T-helper 1 cell treated with Interleukin-12 subunit alpha and Interleukin-12 subunit beta and Interleukin-4 antibody, amounts not matched to agents 30 μg/mL and 1 μg/mL, for 36 hours (primary cell): Measurements from ENCODE around the gene MALRD1.
"Not testable (repeated sequence)": the region's sequence is repeated elsewhere in the genome, so short reads cannot be mapped to it uniquely, and the experiment has no call there.

Experiments
- H3K27ac Mint-ChIP-seq: one replicate; pipeline ENCODE4 v1.8.0; 2021; ENCODE audit warnings: mild to moderate bottlenecking, mixed read lengths
- H3K27me3 Mint-ChIP-seq: one replicate; pipeline ENCODE4 v1.8.0; 2021; ENCODE audit warnings: low read depth, mixed read lengths
- H3K36me3 Mint-ChIP-seq: one replicate; pipeline ENCODE4 v1.8.0; 2021; ENCODE audit warnings: low read depth, mixed read lengths
- H3K4me1 Mint-ChIP-seq: one replicate; pipeline ENCODE4 v1.8.0; 2021; ENCODE audit warnings: low read depth, mixed read lengths
- H3K4me3 Mint-ChIP-seq: one replicate; pipeline ENCODE4 v1.8.0; 2021; ENCODE audit warnings: mild to moderate bottlenecking, moderate library complexity, mixed read lengths
- H3K9me3 Mint-ChIP-seq: one replicate; pipeline ENCODE4 v1.8.0; 2021; ENCODE audit warnings: mixed read lengths

MALRD1 gene

DNA sequence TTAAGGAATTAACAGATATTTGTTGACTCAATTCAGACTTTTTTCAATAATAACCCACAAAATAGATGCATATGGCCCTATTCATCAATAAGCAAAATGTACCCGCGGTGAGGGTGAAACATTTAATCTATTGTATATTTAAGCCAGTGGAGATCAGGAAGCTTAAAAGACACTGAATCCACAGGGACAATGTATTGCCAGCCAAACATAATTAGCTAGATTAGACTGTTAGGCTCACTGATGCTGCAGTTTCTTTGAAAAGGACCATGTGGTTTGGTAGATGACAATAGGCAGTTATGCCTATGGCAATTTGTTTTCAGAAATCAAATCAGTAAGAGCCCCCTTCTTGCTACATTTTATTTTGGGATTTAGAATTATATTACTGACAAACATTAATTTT, 680.4 kb downstream of the MALRD1 start:
- no peaks in the 10 kb centered on the region for H3K27me3 Mint-ChIP-seq
- peaks cover 6% of the 10 kb centered on the region for H3K9me3 Mint-ChIP-seq
- H3K4me1 Mint-ChIP-seq: no peaks in the 10 kb centered on the region
- H3K36me3 Mint-ChIP-seq: no peaks in the 10 kb centered on the region
- no peak overlapping the region for H3K4me3 Mint-ChIP-seq
- no peak overlapping the region for H3K27ac Mint-ChIP-seq

DNA sequence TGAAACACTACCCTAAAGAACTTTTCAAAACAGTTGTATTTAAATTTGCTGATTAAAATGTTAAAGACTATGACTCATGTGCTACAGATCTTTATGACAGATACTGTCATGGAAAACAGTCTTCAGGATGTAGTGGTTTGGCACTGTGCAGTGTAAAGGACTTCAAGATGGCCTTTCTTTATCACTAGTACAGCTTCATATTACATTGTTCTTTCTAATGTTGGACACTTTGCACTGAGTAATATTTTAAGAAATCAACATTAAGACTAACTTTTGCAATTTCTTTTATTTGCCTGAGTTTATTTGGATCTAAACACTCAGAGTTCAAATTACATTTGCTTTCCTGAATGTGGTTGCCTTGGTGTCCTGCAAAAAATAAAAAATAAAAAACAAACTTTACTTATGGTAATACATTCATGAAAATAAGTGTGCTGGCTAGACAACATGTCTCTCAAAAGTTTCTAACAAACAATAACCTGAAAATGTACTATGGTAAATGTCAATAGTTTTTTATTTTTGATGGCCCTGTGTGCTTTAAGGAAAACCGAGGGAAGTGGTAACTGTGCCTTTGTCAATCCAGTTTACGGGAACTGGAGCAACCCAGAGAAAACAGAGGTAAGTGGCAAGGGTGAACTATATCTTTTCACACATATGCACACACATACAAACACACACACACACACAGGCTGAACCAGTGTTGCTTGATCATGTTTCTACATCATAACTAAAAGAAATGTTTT, 681.7 kb downstream of the MALRD1 start:
- no peaks in the 10 kb centered on the region for H3K36me3 Mint-ChIP-seq
- no peaks in the 10 kb centered on the region for H3K27me3 Mint-ChIP-seq
- H3K9me3 Mint-ChIP-seq: peaks cover 12% of the 10 kb centered on the region
- H3K27ac Mint-ChIP-seq: no peak overlapping the region
- no peak overlapping the region for H3K4me3 Mint-ChIP-seq
- H3K4me1 Mint-ChIP-seq: no peaks in the 10 kb centered on the region

DNA sequence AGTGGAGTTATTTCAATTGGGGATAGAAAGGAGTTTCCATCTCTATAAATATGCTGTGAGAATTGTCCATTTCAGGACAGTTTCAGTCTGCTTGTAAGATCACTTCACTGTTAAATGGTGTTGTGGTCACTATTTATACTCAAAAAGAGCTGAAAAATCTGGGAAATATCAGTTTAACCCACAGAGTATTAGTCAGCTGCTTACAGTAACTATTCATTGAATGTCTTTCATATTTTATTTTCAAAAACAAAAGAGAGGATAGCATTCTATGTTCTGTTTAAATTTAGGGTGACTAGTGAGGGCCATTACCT, 682.3 kb downstream of the MALRD1 start:
- Mint-ChIP-seq H3K4me3 (no peak overlapping the region), H3K9me3 (peaks cover 15% of the 10 kb centered on the region), H3K4me1 (no peaks in the 10 kb centered on the region), H3K36me3 (no peaks in the 10 kb centered on the region), H3K27me3 (no peaks in the 10 kb centered on the region), H3K27ac (no peak overlapping the region)

DNA sequence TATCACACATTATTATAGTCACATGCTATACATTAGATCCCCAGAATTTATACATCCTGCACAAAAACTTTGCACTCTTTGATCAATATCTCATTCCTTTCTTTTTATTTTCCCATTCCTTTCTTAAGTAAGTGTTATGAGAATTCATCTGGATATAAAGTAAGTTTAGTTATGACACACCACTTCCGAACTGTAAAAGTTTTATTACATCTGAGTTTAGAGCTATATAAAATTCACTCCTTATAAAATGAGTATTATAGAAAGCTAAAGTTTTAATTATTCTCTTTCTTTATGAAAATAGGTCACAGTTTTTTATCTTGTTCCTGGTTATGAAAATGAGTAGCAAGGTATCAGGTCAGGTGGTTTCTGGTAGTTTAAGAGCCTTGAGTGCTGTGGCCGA, 683.0 kb downstream of the MALRD1 start:
- Mint-ChIP-seq H3K4me3 (no peak overlapping the region), H3K27me3 (no peaks in the 10 kb centered on the region), H3K4me1 (no peaks in the 10 kb centered on the region), H3K9me3 (peaks cover 15% of the 10 kb centered on the region), H3K36me3 (no peaks in the 10 kb centered on the region), H3K27ac (no peak overlapping the region)

DNA sequence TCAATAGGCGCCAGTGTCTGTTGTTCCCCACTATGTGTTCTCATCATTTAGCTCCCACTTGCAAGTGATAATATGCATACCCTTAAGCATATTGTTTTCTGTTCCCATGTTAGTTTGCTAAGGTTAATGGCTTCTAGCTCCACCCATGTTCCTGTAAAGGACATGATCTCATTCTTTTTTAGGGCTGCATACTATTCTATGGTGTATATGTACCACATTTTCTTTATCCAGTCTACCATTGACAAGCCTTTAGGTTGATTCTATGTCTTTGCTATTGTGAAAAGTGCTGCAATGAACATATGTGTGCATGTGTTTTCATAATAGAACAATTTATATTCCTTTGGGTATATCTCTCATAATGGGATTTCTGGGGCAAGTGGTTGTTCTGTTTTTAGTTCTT, 689.8 kb downstream of the MALRD1 start:
- Mint-ChIP-seq H3K9me3 (peaks cover 13% of the 10 kb centered on the region), H3K27ac (no peak overlapping the region), H3K4me1 (no peaks in the 10 kb centered on the region), H3K27me3 (no peaks in the 10 kb centered on the region), H3K36me3 (no peaks in the 10 kb centered on the region), H3K4me3 (no peak overlapping the region)

DNA sequence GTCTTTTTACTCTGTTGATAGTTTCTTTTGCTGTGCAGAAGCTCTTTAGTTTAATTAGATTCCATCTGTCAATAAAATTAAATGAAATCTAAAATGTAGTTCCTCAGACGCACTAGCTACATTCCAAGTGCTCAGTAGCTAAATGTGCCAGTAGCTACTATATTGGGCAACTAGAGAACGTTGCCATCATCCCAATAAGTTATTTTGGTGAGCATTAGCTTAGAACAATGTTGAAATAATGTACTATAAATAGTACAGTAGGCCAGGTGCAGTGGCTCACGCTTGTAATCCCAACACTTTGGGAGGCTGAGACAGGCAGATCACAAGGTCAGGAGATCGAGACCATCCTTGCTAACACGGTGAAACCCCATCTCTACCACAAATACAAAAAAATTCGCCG, 690.6 kb downstream of the MALRD1 start:
- not testable (repeated sequence) for H3K4me1 Mint-ChIP-seq, H3K4me3 Mint-ChIP-seq, H3K36me3 Mint-ChIP-seq, H3K27ac Mint-ChIP-seq, H3K27me3 Mint-ChIP-seq
- H3K9me3 Mint-ChIP-seq: peaks cover 13% of the 10 kb centered on the region

DNA sequence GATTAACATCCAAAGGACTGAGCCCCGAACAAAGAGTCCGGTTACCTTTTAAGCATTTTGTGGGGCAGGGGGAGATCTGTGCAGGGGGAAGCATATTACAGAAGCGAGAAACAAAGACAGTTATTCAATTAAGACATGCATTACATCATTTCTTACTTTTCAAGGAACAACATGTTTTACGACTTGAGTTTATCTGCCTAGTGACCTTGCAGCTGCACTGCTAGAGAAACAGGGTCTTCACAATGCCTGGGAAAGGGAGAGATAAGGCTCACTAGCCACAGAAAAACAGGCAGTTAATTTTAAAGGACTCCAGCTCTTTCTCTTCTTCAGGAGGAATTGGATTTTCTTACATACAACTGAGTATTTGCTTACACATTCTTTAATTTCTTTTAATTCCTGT, 693.5 kb downstream of the MALRD1 start:
- H3K36me3 Mint-ChIP-seq, H3K4me1 Mint-ChIP-seq, H3K27me3 Mint-ChIP-seq, H3K4me3 Mint-ChIP-seq, H3K27ac Mint-ChIP-seq, H3K9me3 Mint-ChIP-seq: not testable (repeated sequence)

DNA sequence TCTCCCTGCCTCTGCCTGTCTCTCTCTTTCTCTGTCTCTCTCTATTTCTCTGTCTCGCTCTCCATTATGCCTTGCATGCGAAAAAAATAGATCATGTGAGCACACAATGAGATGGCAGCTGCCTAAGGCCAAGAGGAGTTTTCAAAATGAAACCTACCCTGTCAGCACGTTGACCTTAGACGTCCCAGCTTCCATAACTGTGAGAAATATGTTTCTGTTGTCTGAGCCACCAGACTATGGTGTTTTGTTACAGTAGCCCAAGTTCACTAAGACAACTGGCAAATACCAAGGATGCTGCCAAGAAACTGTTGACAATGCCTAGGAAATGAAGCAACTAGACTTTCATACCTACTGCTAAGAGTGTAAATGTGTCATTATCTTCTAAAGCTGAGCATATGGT, 697.1 kb downstream of the MALRD1 start:
- Mint-ChIP-seq H3K27me3 (no peaks in the 10 kb centered on the region), H3K9me3 (peaks cover 4% of the 10 kb centered on the region), H3K4me3 (no peak overlapping the region), H3K36me3 (no peaks in the 10 kb centered on the region), H3K4me1 (no peaks in the 10 kb centered on the region), H3K27ac (no peak overlapping the region)

DNA sequence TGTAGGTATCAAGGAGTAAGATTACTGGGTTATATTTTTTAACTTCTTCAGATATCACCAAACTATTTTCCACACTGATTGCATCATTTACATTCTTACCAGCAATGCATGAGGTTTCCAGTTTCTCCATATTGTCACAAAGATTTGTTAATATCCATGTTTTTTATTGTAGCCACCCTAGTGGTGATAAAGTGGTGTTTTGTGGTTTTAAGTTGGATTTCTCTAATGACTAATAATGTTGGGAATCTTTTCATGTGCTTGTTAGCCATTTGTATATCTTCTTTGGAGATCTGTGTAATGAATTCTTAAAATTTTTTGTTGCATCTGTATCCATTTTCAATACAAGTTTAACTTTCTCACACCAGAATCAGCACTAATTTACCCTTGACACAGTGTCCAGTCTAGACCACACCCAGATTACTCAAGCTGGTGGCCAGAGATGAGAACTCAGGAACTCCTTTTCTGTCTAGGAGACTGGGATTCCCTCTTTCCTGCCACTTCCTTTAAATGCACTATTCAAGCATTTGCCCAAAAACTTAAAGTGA, 700.7 kb downstream of the MALRD1 start:
- peaks cover 4% of the 10 kb centered on the region for H3K9me3 Mint-ChIP-seq
- no peak overlapping the region for H3K4me3 Mint-ChIP-seq
- H3K4me1 Mint-ChIP-seq: no peaks in the 10 kb centered on the region
- no peak overlapping the region for H3K27ac Mint-ChIP-seq
- H3K27me3 Mint-ChIP-seq: no peaks in the 10 kb centered on the region
- H3K36me3 Mint-ChIP-seq: no peaks in the 10 kb centered on the region

DNA sequence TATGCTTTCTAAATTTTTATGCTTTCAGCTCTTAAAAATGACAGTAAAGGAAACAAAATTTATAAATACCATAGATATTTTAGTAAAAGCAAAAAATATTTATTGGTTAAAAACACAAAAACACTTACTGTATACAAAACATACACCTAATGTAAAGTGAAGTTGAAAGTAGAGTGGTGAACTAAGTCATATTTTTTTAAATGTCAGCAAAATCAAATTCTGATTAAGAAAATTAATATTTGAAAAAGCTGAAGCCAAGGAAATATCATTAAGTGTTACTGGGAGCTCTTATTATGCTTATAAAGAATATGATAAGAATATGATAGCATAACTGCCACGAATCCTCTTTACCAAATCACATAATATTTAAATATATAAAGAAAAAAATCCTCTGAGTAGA, 702.4 kb downstream of the MALRD1 start:
- H3K4me3 Mint-ChIP-seq: no peak overlapping the region
- no peaks in the 10 kb centered on the region for H3K36me3 Mint-ChIP-seq
- H3K27me3 Mint-ChIP-seq: no peaks in the 10 kb centered on the region
- no peak overlapping the region for H3K27ac Mint-ChIP-seq
- no peaks in the 10 kb centered on the region for H3K4me1 Mint-ChIP-seq
- H3K9me3 Mint-ChIP-seq: peaks cover 4% of the 10 kb centered on the region

DNA sequence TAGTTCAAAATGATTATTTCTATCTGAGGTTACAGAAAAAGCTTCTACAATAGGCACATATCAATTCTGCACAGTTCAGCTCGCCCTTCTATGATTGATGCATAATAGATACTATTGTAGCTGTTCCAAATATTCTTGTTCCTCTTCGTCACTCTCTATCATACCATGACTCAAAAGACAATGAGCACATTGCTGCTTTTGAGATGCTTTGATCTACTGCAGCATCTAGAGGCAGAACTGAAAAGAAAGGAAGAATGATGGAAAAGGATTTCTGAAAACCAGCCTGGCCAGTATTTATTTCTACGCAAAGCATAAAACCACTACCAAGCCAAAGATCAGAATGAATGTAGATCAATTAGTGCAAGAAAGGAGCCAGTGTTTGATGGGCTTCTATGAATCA, 708.3 kb downstream of the MALRD1 start:
- Mint-ChIP-seq H3K9me3 (peaks cover 1% of the 10 kb centered on the region), H3K4me1 (no peaks in the 10 kb centered on the region), H3K4me3 (no peak overlapping the region), H3K27ac (no peak overlapping the region), H3K27me3 (no peaks in the 10 kb centered on the region), H3K36me3 (no peaks in the 10 kb centered on the region)

DNA sequence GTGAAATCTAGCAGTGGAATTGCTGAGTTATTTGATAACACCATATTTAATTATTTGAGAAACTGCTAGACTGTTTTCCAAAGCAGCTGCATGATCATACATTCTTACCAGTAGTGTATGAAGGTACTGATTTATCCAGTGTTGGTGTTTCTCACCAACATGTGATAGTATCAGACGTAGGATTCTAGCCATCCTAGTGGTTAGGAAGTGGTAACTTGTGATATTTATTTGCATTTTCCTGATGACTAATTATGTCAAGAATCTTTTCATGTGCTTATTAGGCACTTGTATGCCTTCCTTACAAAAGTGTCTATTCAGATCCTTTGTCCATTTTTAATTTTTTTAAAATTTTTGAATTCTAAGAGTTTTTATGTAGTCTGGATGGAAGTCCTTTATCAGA, 713.4 kb downstream of the MALRD1 start:
- no peak overlapping the region for H3K4me3 Mint-ChIP-seq
- H3K27me3 Mint-ChIP-seq: no peaks in the 10 kb centered on the region
- no peaks in the 10 kb centered on the region for H3K4me1 Mint-ChIP-seq
- no peak overlapping the region for H3K27ac Mint-ChIP-seq
- H3K9me3 Mint-ChIP-seq: peaks cover 4% of the 10 kb centered on the region
- no peaks in the 10 kb centered on the region for H3K36me3 Mint-ChIP-seq

DNA sequence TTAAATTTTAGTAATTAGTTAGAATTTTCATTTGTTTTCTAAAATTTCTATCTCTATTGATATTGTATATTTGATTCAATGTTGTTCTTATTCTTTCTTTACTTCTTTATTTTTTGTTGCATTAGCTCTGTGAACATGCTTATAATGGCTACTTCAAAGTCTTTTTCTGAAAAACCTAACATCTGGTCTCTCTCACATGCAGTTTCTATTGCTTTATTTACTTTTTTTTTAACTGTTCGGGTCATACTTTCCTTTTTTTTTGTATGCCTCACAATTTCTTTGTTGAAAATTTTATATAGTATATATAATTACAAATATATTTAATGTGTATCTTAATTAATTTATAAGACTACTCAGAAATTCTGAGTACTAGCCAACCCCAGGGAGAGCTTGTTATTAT, 715.5 kb downstream of the MALRD1 start:
- Mint-ChIP-seq H3K4me1 (no peaks in the 10 kb centered on the region), H3K4me3 (no peak overlapping the region), H3K9me3 (peaks cover 9% of the 10 kb centered on the region), H3K27ac (no peak overlapping the region), H3K36me3 (no peaks in the 10 kb centered on the region), H3K27me3 (no peaks in the 10 kb centered on the region)

DNA sequence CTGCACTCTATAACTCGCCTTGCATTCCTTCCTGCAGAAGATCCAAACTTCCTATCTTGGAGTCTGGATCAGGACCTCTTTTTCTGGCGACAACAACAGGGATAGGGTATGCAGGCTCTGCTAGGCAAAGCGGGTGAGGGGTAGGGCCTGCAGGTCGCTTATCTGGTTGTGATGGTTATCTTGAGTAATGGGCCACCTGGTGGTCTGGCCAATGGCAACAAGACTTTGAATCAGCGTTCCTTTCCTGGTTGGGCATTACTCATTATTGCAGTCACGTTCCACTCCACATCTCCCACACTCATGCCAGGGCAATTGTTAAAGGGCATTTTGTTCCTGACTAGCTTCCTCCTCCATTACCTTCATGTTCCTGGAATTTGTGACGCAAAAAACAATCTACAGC, 719.3 kb downstream of the MALRD1 start:
- no peaks in the 10 kb centered on the region for H3K36me3 Mint-ChIP-seq
- H3K9me3 Mint-ChIP-seq: peaks cover 9% of the 10 kb centered on the region
- H3K27ac Mint-ChIP-seq: no peak overlapping the region
- no peaks in the 10 kb centered on the region for H3K4me1 Mint-ChIP-seq
- H3K4me3 Mint-ChIP-seq: no peak overlapping the region
- H3K27me3 Mint-ChIP-seq: no peaks in the 10 kb centered on the region

DNA sequence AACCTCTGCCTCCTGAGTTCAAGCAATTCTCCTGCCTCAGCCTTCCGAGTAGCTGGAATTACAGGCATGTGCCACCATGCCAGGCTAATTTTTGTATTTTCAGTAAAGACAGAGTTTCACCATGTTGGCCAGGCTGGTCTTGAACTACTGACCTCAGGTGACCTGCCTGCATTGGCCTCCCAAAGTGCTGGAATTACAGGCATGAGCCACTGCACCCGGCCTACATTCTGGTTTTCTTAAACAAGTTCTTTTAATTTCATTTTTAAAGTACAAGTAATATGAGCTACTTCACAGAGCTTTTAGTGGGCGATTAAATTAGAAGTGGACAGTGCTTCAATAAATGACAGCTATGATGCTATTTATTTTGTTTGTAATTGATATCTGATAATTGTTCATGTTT, 721.2 kb downstream of the MALRD1 start:
- H3K36me3 Mint-ChIP-seq, H3K4me3 Mint-ChIP-seq, H3K27me3 Mint-ChIP-seq, H3K27ac Mint-ChIP-seq, H3K4me1 Mint-ChIP-seq, H3K9me3 Mint-ChIP-seq: not testable (repeated sequence)

DNA sequence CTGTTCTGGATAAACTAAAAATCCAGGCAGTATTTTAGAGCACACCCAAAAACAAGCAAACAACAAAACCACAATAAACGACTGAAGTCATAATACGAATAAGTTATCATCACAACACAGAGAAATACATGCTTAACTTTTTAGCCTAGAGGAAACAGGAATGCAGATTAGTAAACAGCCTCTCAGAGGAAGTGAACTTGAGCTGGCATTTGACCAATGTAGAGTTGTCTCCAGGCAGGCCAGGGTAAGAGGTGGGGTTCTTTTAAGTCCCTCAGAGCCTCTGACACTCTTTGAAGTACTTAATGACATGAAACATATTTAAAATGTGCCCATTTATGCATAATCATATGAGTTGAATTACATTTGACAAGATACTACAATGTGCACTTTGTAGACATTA, 724.4 kb downstream of the MALRD1 start:
- Mint-ChIP-seq H3K36me3 (no peaks in the 10 kb centered on the region), H3K4me3 (no peak overlapping the region), H3K9me3 (peaks cover 2% of the 10 kb centered on the region), H3K4me1 (no peaks in the 10 kb centered on the region), H3K27ac (no peak overlapping the region), H3K27me3 (no peaks in the 10 kb centered on the region)
